Inflammatory macrophage treated with lipopolysaccharide for 1 hour (primary cell): Measurements from ENCODE around the gene UBTD2.
A peak's percentile ranks its signal among the peaks of the same experiment; 100 is the strongest.
"Not testable (repeated sequence)": the region's sequence is repeated elsewhere in the genome, so short reads cannot be mapped to it uniquely, and the experiment has no call there.

ENCODE experiments used
- DNase-seq, 2 donors: peaks; one replicate each; pipeline ENCODE4 v3.0.0-alpha.2; 2020 to 2022

The UBTD2 gene

DNA sequence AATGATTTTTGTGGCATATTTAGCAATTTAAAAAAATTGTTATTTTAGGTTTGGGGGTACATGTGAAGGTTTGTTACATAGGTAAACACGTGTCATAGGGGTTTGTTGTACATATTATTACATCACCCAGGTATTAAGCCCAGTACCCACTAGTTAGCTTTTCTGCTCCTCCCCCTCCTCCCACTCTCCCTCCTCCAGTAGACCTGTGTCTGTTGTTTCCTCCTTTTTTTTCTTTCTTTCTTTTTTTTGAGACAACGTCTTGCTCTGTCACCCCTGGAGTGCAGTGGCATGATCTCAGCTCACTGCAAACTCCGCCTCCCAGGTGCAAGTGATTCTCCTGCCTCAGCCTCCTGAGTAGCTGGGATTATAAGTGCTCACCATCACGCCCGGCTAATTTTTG, 8.3 kb upstream of the UBTD2 start:
- not testable (repeated sequence) for DNase-seq

DNA sequence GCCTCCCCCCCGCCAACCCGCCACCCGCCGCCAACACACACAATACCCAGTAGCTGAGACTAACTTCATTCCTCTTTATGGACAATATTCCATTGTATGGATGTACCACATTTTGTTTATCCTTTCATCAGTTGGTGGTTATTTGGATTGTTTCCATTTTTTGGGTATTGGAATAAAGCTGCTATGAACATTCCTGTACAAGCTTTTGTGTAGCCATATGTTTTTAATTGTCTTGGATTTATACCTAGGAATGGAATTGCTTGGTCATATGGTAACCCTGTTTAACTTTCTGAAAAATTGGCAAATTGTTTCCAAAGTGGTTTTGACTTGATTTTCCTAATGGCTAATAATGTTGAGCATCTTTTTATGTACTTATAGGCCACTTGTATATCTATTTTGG, 4.9 kb upstream of the UBTD2 start:
- no peak for DNase-seq

DNA sequence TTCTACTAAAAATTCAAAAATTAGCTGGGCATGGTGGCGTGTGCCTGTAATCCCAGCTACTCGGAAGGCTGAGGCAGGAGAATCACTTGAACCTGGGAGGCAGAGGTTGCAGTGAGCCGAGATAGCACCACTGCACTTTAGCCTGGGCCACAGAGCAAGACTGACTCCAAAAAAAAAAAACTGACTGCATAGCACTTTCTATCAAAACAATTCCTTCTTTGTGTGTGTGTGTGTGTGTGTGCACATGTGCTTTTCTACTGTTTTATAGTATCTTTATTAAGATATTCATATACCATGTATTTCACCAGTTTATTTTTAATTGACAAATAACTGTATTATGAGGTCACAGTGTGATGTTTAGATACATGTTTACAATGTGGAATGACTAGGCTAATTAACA, 3.6 kb upstream of the UBTD2 start:
- not testable (repeated sequence) for DNase-seq

DNA sequence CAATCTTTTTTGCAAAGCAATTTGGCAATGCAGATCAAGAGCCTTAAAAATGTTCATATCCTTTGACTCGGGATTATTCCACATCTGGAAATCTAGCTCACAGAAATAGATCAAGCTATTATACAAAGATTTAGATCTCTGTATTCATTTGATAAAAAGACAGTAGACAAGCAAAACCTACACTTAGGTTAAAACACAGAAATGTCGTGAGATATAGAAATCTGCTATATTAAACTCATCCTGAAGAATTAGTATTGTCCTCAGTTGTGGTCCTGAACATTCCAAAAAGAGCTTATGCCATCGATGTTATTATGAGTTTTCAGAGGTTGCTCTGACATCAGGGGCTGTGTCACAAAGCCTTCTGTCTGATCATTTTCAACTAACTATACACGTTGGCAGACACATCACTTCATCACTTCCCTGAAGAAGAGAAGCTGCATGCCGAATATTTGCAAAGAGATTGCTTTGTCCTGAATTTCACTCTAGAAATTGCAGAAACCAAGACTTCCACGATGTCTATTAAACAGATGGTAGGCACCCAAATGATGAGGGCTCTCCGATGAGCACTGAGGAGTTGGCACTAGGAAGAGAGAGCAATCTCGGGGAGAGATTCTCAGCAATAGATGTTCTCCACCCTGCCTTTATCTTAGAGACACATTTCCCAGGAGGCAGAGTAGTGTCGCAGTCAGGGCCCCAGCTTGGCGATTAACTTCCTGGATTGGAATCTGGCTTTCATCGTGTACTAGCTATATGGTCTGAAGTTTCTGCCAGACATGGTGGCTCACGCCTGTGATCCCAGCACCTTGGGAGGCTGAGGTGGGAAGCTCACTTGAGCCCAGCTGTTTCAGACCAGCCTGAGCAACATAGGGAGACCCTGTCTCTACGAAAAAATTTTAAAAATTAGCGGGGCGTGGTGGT, 1.9 kb upstream of the UBTD2 start:
- DNase-seq, result no peak

DNA sequence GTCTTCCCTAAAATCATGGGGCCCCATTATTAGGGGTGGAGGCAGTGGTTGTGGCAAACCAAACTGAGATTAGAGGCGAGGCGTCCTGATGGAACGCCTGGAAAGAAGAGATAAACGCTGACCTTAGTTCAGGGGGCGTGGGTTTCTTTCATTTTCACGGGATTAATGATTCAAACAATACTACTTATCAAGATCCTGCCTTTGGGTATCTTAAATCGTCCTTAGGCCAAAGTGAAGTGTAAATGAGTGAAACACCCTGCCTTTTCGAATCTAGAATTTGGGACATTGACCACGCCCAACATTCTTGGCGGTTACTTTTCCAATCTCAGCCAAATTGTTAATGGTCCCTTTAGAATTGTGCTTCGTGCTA, 1.0 kb upstream of the UBTD2 start:
- DNase-seq, result peak; percentile 32 to 49

DNA sequence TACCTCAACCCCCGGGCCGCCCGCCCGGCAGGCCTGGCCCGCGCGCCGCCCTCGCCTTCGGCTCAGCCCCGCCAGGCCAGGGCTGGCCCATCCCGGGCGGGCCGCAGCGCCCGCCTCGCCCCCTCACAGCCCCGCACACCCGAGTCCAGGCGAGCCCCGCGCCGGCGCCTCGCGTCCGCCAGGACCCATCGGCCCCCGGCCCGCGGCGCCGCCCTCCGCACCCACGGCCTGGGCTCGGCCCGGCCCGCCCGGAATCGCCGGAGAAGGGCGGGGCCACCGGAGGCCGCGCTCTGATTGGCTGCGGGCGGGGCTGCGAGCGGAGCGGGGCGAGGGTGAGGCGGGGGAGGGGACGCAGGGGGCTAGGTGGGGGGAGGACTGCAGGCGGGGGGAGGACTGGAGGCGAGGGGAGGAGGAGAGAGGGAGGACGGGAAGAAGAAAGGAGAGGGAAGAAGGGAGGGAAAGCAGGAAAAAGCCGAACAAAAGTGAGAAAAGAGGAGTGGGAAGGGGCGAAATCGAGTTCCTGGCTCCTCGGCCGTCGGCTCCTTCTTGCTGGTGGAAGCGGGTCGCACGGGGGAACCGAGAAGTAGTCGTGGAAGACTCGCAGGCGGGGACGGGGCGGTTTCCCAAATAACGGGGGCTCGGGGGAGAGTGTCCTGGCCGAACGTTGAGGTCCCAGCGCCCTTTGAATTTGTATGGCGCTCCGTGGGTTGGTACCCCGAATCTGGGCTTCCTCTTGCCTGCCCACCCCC, 472 bp upstream of the UBTD2 start:
- peak; percentile 82 to 84 for DNase-seq

DNA sequence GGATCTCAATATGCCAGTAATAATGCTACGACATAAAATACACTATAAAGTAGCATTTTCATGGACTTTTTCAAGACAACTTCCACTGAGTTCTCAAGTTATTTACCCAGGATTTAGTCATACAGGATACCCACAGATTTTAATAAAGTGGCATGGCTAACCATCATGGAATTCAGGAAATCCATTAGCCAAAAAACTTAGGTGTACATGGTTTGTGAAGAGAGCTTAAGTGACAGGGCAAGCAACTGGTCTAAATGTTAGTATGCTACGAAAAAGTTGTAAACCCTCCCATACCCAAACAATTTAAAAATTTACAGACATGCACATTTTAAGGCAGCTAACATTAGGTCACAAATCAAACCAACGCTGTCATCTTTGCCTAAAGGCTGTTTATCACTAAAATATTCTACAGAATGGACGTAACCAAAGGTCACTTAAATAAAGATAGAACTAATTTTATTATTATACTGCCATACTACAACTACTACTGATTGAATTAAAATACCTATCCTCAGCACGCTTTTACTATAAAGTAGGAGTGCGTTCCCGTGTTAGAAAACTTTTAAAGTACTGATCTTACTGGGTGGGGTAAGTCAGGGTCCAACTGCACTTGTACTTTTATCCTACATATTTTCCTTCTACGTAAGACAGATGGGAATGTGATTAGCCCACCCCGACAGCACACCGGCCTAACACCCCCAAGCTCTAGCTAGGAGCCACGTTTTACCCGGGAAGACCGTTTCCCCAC, 1.1 kb downstream of the UBTD2 start:
- no peak for DNase-seq

DNA sequence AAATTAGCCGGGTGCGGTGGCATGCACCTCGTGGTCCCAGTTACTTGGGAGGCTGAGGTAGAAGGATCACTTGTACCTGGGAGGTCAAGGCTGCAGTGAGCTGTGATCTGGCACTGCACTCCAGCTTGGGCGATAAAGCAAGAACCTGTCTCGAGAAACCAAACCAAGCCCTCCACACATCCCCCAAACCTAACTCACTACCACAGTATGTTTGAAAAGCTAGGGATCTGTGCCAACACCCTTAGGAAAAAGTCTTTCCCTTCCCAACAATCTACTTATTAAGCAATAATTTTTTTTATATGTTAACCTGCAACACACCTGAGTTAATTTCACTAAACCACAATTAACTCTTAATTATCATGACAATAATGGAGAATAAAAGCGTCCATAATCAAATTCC, 2.2 kb downstream of the UBTD2 start:
- no peak for DNase-seq

DNA sequence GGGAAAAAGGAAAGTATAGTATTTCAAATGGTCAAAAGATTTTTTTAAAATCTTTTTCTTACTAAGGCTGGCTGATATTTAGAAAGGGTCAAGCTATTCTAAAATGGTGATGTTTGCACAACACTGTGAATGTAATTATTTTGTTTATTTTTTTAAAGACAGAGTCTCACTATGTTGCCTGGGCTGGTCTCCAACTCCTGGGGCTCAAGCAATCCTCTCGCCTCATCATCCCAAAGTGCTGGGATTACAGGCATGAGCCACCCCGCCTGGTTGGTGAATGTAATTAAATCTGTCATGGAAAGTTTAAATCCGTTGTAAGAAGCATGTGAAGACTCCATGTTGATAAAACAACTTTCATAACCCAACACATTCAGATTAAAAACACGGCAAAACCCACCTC, 2.6 kb downstream of the UBTD2 start:
- no peak for DNase-seq

DNA sequence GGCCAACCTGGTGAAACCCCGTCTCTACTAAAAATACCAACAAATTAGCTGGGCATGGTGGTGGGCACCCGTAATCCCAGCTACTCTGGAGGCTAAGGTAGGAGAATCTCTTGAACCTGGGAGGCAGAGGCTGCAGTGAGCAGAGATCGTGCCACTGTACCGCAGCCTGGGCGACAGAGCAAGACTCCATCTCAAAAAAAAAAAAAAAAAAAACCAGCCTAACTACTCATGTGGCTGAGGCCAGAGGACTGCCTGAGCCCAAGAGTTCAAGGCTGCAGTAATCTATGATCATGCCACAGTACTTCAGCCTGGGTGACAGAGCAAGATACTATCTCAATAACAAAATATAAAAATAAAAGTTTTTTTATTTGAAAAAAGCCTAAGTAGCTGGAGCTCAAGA, 3.2 kb downstream of the UBTD2 start:
- DNase-seq, result no peak

DNA sequence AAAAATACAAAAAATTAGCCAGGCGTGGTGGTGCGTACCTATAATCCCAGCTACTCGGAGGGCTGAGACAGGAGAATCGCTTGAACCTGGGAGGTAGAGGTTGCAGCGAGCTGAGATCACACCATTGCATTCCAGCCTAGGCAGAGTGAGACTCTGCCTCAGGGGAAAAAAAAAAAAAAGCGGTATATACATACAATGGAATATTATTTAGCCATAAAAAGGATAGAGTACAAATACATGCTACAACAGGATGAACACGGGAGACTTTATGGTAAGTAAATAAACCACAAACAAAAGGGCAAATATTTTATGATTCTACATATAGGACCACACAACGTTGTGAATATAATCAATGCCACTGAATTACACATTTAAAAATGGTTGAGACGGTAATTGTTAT, 5.2 kb downstream of the UBTD2 start:
- no peak for DNase-seq

DNA sequence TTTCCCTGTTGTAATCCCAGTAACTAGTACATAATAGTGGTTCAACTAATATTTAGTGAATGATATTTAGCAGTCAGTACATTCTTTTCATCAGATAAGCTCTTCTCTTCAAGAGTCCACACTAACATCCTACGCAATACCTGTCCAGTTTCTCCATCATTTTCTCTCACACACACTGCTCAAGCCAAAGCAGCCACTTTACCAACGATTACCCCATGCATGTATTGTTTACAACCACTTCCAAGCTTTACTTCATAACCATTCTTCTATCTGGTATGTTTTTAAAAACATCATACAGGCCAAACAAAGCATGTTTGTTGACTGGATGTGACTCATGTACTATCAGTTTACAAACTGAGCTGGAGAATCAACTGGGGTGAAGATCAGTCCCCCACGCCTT, 7.3 kb downstream of the UBTD2 start:
- no peak for DNase-seq

DNA sequence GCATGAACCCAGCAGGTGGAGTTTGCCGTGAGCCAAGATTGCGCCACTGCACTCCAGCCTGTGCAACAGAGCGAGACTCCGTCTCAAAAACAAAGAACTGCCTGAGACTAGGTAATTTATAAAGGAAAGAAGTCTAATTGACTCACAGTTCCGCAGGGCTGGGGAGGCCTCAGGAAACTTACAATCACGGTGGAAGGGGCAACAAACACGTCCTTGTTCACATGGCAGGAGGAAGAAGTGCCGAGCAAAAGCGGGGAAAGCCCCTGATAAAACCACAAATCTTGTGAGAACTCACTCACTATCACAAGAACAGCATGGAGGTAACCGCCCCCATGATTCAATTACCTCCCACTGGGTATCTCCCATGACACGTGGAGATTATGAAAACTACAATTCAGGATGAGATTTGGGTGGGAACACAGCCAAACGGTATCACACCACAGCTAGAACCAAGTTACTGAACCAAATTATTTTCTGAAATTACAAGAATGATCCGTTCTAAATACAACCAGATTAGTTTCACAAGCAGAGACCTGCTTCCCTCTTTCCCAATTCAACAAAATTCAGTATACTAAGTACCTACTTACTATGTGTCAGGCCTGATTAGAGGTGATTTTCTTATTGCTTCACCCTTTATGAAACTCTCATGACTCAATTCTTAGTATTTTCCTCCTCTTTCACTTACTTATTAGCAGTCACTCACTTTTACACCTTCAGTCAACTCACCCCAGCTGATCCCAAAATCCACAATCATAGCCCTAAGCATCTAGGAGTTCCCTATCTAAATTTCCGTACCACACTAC, 8.4 kb downstream of the UBTD2 start:
- DNase-seq, result peak; percentile 90 to 94

DNA sequence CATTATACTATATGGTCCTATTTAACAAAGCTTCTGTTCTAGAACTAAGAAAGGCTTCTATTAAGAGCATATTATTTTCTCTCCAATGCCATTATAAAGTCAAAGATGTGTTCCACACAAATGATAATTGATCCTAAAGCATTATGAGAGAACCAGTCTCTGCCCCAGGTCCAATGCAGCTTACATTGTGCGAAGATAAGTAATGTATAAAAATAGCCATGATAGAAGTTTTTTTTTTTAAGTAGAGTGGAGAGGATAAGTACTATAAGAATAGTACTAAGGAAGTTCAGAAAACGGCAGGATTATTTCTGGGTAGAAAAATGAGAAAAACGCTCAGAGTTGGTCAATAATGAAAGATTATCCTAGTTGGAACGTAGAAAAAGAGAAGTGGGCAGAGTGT, 15.6 kb downstream of the UBTD2 start:
- DNase-seq, result no peak

DNA sequence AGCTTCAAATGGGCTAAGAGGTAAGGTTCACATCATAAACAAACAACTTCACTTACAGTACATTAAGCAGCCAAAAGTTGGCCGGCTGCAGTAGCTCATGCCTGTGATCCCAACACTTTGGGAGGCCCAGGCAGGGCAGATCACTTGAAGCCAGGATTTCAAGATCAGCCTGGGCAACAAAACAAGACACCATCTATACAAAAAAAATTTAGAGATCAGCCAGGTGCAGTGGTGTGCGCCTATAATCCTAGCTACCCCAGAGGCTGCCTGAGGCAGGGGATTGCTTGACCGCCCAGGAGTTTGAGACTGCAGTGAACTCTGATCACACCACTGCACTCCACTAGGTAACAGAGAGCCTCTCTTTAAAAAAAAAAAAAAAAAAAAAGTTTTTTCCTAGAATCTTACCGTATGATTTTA, 16.9 kb downstream of the UBTD2 start:
- DNase-seq, result no peak

DNA sequence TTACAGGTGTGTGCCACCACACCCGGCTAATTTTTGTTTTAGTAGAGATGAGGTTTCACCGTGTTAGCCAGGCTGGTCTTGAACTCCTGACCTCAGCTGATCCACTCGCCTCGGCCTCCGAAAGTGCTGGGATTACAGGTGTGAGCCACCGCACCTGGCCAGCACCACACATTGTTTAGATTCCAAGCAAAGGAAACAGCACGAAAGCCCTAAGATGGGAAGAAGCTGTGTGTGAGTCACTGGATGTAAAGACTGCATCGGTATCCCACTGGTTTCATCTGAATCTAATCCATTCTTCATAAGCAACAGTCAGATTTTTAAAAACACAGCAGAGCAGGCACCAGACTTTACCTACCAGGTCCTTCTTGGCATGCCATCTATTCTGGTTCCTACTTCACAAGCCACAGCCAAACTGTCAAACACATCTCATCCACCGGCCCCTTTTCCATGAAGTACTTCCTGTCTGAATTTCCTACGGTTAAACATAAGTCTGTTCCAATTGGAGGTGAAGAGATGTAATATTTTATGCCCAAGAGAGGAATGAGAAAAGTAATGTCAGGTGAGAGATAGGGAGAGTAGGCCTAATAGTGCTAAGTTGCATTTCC, 17.4 kb downstream of the UBTD2 start:
- no peak for DNase-seq

DNA sequence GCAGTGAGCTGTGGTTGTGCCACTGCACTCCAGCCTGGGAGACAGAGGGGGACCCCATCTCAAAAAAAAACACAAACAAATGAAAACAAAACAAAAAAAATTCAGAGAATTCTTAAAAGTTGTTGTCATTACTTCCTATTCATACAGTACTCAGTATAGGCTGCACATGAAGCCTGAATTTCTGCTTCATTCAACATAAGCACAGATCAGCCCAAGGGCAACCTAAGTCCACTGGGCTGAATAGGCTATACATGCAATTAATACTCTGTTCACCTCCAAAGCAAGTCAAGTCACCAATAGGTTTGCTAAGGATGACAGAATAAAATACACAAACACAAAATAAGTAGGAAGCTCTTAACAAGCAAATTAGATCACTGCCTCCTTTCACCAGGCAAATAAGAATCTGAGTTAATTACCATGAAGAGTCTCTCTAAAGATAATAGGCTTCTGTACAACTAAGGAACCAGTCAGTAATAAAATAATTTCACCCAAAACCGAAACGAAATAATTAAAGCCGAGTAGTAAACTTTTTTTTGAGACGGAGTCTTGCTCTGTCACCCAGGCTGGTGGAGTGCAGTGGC, 18.7 kb downstream of the UBTD2 start:
- DNase-seq, result no peak

DNA sequence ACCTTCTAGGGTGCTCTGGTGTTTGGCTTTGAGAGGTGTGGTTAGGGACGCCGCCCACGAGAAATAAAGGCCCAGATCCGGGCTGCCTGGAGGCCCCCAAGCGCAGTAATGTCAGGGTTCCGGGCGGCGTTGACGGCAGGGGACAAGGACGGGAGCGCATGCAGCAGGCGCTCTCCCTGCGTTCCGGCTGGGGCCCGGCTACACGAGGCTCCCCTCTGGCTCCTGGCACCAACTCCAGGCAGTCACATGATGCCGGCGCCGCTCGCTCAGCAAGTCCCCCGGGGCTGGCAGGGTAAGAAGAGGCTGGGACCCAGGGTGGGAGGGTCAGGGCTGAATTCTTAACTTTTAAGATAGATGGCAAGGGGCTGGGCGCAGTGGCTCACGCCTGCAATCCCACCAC, 28.1 kb downstream of the UBTD2 start:
- DNase-seq, result no peak

DNA sequence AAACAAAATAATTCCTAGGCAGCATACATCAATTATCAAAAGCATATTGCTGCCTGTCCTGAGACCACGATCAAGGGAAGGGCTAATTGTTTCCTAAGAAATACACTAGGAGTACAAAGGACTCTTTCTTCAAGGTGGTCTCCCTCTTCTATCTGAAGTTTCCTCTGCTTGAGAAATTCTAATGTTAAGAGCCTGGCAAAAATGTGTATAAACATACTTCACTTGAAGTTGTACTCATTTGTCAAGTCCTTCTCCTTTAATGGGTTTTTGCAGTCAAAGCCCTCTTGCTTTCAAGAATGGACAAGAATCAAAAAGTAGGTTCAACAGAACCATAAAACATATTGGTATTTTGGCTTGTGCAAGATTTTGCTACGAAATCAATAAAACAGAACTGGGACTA, 31.1 kb downstream of the UBTD2 start:
- no peak for DNase-seq

DNA sequence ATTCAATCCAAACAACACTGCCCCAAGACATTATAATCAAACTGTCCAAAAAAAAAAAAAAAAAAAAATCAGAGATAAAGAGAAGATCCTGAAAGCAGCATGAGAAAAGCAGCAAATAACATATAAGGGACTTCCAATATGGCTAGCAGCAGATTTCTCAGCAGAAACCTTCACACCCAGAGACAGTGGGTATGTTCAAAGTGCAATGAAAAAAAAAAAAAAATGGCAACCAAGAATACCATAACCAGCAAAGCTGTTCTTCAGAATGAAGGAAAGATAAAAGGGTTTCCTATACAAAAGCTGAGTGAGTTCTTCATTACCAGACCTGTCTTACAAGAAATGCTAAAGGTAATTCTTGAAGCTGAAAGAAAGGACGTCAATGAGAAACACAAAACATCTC, 32.1 kb downstream of the UBTD2 start:
- DNase-seq, result no peak

DNA sequence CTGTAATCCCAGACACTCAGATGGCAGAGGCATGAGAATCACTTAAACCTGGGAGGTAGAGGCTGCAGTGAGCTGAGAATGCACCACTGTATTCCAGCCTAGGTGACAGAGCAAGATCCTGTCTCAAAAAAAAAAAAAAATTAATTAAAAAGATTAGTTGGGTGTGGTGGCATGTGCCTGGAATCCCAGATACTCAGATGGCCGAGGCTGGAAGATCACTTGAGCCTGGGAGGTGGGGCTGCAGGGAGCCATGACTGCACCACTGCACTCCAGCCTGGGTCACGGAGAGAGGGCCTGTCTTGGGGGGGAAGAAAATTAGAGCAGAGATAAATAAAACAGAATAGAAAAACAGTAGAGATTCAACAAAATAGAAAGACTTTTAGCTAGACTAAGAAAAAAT, 34.9 kb downstream of the UBTD2 start:
- no peak for DNase-seq

DNA sequence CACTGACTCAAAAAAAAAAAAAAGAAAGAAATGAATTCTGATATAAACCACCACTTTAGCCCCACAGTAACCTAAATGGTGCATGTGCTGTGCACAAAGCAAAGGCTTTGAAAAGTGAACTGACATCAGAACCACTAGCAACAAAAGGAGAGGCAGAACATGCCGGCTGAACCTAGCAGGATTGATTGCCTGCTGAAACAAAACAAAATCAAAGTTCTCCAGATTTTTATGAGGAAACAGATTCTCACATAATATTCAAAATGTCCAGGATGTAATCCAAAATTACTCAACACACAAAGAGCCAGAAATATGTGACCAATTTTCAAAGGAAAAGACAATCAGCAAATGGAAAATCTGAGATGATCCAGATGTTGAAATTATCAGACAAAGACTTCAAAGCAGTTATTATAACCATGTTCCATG, 37.9 kb downstream of the UBTD2 start:
- DNase-seq, result no peak
